ENCODE measurements around the gene GPC6.

DNA sequence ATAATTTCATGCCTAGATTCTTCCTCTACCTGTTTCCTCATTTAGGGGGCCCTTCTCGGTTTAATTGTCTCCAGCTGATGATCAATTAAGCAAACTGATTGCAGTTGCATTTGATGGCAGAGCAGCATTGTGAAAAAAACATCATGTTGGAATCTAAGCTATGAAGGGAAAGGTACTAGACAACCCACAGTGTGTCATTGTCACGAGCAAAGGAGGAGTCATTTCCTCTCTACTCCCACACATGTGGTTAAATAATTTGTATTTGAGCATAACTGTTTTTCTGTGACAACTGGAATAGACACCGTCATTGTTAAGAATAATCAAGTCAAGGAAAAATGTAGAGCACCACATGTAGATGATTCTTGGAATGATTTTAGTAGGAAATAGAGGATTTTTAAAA is 1012.5 kb downstream of the GPC6 start:
- TF ChIP-seq CTCF (conservative IDR thresholded peaks at IDR 0.05) (no peak), ZFX (IDR thresholded peaks at IDR 0.05) (no peak)
